ENCODE results near the gene CHD1L.
"Not testable (repeated sequence)": the region's sequence is repeated elsewhere in the genome, so short reads cannot be mapped to it uniquely, and the experiment has no call there.

CHD1L gene

DNA sequence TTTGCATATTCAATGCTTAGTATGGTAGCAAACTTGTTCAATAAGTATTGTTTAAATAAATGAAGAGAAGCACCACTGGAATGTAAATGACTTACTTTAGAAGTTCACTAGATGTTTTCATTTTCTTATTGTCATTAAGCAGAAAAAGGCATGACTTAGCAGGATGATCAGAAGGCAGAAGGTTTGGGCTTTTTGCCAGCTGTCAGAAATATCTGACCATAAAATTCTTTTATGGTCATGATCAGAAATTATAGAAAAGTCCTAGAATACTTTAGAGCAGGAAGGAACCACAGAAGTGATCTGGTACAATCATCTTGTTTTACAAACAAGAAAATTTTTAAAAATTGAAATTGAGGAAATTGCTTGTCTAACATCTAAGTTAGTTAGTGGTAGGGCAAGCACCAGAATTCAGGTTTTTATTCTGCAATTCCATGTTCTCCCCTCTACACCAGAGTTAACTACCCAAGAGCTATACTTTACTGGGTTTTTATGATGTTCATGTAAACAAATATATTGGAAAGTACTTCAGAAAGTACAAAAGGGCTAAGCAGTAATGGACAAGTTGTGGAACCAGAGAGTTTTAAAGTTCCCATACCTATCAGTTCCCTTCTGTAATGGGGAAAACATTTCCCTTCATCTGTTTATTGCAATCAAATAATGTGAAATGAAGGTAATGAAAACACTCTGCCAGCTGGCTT lies 27.5 kb upstream of the CHD1L start:
- no peak for TF ChIP-seq JUND (IDR thresholded peaks at IDR 0.05; ENCODE audit: low read depth)
- no peak for DNase-seq (ENCODE audit: low read depth in 1 of 2, low spot score in 1 of 2)
- in situ Hi-C loops (cut with HindIII; ENCODE audit: low pct_unique_long_range_greater_than_20kb, low sequenced_read_pairs) = no loop called here

DNA sequence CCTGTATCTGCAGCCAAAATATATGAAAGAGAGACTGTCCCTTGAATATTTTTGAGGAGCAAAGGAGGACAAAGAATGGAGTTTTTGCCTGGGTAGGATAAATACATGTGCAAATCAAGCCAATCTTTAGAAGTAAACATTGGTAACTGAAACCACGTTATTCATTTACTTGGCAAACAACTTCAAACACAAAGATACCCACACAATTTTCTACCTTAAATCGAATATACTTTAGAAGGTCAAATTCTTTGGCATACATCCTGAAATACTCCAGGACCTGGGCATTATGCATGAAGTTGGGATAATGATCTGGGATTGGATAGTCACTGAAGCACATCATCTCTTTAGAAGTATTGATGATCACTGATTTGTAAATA lies 27.0 kb upstream of the CHD1L start:
- DNase-seq (ENCODE audit: low read depth in 1 of 2, low spot score in 1 of 2) = peak in 1 of 2 experiments; percentile 64
- in situ Hi-C loops (cut with HindIII; ENCODE audit: low pct_unique_long_range_greater_than_20kb, low sequenced_read_pairs) = no loop called here
- no peak for TF ChIP-seq JUND (IDR thresholded peaks at IDR 0.05; ENCODE audit: low read depth)

GRCh38 chr1:147216124-147216523 lies 26.4 kb upstream of the CHD1L start:
- in situ Hi-C loops (cut with HindIII; ENCODE audit: low pct_unique_long_range_greater_than_20kb, low sequenced_read_pairs) = no loop called here
- TF ChIP-seq JUND (IDR thresholded peaks at IDR 0.05; ENCODE audit: low read depth) = no peak
- DNase-seq (ENCODE audit: low read depth in 1 of 2, low spot score in 1 of 2) = no peak

DNA sequence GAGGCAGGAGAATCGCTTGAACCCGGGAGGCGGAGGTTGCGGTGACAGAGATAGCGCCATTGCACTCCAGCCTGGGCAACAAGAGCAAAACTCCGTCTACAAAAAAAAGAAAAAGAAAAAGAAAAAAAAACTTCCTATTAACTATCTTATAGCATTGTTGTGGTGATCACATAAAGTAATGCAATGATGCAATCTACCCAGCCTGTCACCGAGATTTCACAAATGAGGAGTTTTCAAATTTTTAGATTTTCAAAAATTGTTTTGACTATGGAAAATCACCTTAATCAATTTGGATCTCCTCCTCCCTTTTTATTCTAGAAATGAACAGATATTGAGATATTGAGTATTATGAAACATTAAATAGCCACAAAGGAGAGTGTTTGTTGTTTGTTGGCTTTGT lies 25.3 kb upstream of the CHD1L start:
- DNase-seq (ENCODE audit: low read depth in 1 of 2, low spot score in 1 of 2) = no peak
- TF ChIP-seq JUND (IDR thresholded peaks at IDR 0.05; ENCODE audit: low read depth) = no peak
- in situ Hi-C loops (cut with HindIII; ENCODE audit: low pct_unique_long_range_greater_than_20kb, low sequenced_read_pairs) = no loop called here

GRCh38 chr1:147218606-147219005 lies 23.9 kb upstream of the CHD1L start:
- no peak for DNase-seq (ENCODE audit: low read depth in 1 of 2, low spot score in 1 of 2)
- in situ Hi-C loops (cut with HindIII; ENCODE audit: low pct_unique_long_range_greater_than_20kb, low sequenced_read_pairs) = no loop called here
- no peak for TF ChIP-seq JUND (IDR thresholded peaks at IDR 0.05; ENCODE audit: low read depth)

DNA sequence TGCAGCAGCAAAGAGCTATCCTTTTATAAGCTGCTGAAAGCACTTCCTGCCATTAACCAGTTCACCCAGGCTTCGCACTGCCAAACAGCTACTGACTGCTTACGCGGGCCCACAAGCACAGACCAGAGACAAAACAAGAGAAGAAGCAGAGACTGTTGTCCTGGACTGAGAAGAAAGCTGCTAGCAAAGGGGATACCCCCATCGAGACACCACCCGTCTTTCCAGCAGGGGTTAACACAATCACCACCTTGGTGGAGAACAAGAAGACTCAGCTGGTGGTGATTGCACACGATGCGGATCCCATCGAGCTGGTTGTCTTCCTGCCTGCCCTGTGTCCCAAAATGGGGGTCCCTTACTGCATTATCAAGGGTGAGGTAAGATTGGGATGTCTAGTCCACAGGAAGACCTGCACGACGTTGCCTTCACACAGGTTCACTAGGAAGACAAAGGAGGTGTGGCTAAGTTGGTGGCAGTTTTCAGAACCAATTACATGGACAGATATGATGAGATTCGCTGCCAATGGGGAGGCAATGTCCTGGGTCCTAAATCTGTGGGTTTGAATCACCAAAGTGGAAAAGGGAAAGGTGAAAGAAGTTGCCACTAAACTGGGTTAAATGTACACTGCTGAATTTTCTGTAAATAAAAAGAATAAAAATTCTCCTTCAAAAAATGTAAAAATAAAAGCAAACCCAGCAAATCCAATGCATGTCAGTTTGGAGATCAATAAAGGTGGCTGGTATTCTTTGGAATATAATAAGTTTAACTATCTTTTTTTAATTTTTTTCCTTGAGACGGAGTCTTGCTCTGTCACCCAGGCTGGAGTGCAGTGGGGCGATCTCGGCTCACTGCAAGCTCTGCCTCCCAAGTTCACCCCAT lies 18.5 kb upstream of the CHD1L start:
- DNase-seq (ENCODE audit: low read depth in 1 of 2, low spot score in 1 of 2) = peak in 1 of 2 experiments; percentile 37
- in situ Hi-C loops (cut with HindIII; ENCODE audit: low pct_unique_long_range_greater_than_20kb, low sequenced_read_pairs) = no loop called here
- TF ChIP-seq JUND (IDR thresholded peaks at IDR 0.05; ENCODE audit: low read depth) = no peak

DNA sequence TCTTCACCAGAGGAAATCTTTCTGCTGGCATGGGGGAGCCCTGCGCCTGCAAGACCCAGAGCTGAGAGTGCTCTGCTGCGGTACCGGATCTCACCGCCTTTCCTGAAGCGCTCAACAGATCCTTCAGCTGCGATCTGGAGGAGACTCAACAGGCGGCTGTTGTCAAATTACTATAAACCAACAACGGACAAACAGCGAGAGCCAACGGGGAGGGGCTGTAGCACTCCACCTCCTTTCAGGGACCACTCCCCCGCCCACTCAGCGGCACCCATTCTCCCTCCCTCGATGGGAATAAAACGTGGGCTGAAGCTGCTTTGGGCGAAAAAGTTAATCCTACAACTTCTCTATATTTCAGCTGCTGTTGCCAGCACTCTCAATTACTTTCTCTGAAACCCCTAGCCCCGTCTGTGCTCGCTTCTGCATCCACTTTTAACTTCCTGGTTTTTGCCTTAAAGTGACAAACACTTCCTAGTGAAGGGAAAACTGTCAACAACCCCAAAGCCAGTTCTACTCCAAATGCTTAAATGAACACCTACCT lies 17.2 kb upstream of the CHD1L start, which contains the start of gene FMO5:
Gene FMO5, minus strand, starts transcription at position 147 of the 538 bp plus-strand sequence. CDS start 310 bp downstream, outside the sequence.
- peak; percentile 74 to 85 for DNase-seq (ENCODE audit: low read depth in 1 of 2, low spot score in 1 of 2)
- in situ Hi-C loops (cut with HindIII; ENCODE audit: low pct_unique_long_range_greater_than_20kb, low sequenced_read_pairs) = no loop called here
- no peak for TF ChIP-seq JUND (IDR thresholded peaks at IDR 0.05; ENCODE audit: low read depth)

- in situ Hi-C loops (cut with HindIII; ENCODE audit: low pct_unique_long_range_greater_than_20kb, low sequenced_read_pairs); DNase-seq (ENCODE audit: low read depth in 1 of 2, low spot score in 1 of 2): not testable (repeated sequence)
These were observed 11.5 kb upstream of the CHD1L start for GRCh38 chr1:147231032-147231431.

DNA sequence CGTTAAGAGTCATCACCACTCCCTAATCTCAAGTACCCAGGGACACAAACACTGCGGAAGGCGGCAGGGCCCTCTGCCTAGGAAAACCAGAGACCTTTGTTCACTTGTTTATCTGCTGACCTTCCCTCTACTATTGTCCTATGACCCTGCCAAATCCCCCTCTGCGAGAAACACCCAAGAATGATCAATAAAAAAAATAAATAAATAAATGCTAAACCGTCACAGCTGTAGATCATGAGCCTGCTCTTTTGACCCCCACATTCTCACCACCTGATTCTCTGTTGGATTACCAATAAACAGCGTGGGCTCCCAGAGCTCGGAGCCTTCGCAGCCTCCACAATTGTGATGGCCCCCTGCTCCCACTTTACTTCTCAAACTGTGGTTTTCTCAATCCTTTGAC lies 8.6 kb upstream of the CHD1L start:
- DNase-seq (ENCODE audit: low read depth in 1 of 2, low spot score in 1 of 2); in situ Hi-C loops (cut with HindIII; ENCODE audit: low pct_unique_long_range_greater_than_20kb, low sequenced_read_pairs): not testable (repeated sequence)

DNA sequence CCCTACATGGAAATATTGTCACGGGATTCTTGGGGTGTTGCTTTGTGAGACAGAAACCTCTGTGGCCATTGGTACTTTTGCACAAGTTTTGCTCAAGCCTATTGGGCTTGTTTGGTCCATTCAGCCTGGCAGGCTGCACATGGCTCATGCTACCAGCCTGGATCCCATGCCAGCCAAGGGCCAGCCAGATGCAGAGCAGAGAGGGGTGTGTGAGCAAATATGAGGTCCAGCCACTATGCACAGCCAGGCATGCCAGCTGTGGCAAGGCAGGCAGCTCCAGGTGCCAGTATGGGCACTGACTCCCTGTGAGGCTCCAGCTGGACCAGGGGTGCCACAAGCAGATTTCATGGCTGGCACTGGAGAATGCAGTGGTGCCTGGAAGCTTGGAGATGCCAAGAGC lies 6.7 kb upstream of the CHD1L start:
- TF ChIP-seq JUND (IDR thresholded peaks at IDR 0.05; ENCODE audit: low read depth) = no peak
- no peak for DNase-seq (ENCODE audit: low read depth in 1 of 2, low spot score in 1 of 2)
- in situ Hi-C loops (cut with HindIII; ENCODE audit: low pct_unique_long_range_greater_than_20kb, low sequenced_read_pairs) = no loop called here

- in situ Hi-C loops (cut with HindIII; ENCODE audit: low pct_unique_long_range_greater_than_20kb, low sequenced_read_pairs) = no loop called here
- DNase-seq (ENCODE audit: low read depth in 1 of 2, low spot score in 1 of 2) = no peak
- TF ChIP-seq JUND (IDR thresholded peaks at IDR 0.05; ENCODE audit: low read depth) = no peak
These were observed 6.0 kb upstream of the CHD1L start for GRCh38 chr1:147236448-147236847.

DNA sequence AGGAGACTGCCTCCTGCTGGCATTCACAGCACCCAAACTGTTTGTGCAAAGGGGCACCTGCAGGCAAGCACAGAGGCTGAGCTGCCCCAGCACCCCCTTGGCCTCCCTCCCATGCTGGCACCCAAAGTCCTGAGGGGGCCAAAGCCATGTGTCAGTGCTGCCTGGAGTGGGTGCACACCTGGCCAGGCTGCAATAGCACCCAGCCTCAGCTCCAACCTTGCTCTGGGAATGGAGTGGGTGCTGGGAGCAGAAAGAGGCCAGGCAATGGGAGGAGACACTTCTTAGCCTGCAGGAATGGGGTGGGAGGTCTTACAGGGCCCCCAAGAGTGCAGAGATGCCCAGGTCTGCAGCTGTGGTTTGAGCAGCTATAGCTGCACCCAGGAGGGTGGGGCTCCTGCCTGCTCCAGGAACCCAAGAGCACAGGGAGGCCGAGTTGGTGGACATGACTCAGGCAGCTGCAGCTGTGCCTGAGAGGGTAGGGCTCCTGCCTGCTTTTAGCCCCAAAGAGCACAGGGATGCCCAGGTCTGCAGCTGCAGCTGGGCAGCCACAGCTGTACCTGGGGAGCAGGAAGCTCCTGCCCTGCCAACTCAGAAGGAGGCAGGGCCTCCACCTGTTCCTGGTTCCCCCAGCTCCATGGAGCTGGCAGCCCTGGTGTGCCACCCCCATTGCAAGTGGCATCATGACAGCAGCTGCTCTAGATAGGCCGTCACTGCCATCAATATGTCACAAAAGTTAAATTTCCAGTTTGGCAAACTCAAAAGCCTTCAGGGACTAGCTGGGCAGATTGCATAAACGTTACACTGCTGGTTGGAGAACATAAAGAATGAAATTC lies 5.3 kb upstream of the CHD1L start:
- in situ Hi-C loops (cut with HindIII; ENCODE audit: low pct_unique_long_range_greater_than_20kb, low sequenced_read_pairs) = no loop called here
- TF ChIP-seq JUND (IDR thresholded peaks at IDR 0.05; ENCODE audit: low read depth) = no peak
- peak; percentile 43 to 77 for DNase-seq (ENCODE audit: low read depth in 1 of 2, low spot score in 1 of 2)

All from T47D (cell line).